SKM-1 (cell line): ENCODE measurements around the gene STK38L.

Experiments
- DNase-seq: peaks from one replicate; lab custom pipeline; 2025; ENCODE audit not compliant: unreplicated experiment; lab: John Stamatoyannopoulos, UW

Gene STK38L

GRCh38 chr12:27344760-27345159 is 100.7 kb downstream of the STK38L start:
- no peak for DNase-seq

GRCh38 chr12:27345376-27345775 is 101.3 kb downstream of the STK38L start:
- no peak for DNase-seq

- DNase-seq: no peak
Observed at GRCh38 chr12:27347779-27348178, 103.7 kb downstream of the STK38L start.

- DNase-seq: no peak
Observed at GRCh38 chr12:27351476-27351875, 107.4 kb downstream of the STK38L start.

- no peak for DNase-seq
Observed at GRCh38 chr12:27355486-27355885, 111.4 kb downstream of the STK38L start.

- DNase-seq: no peak
Observed at GRCh38 chr12:27355979-27356378, 111.9 kb downstream of the STK38L start.

- no peak for DNase-seq
Observed at GRCh38 chr12:27359578-27360340, 115.7 kb downstream of the STK38L start.

GRCh38 chr12:27361372-27361771 is 117.3 kb downstream of the STK38L start:
- no peak for DNase-seq

GRCh38 chr12:27366621-27367020 is 122.5 kb downstream of the STK38L start:
- DNase-seq: no peak

- no peak for DNase-seq
Observed at GRCh38 chr12:27367078-27367477, 123.0 kb downstream of the STK38L start.
